Activated CD4-positive, alpha-beta T cell treated with anti-CD3 and anti-CD28 coated beads, Interleukin-2, Interleukin-4, amounts not matched to agents 100 ng/mL and 50 ng/mL, durations not matched to agents 16 hours and 8 hours (primary cell): Measurements from ENCODE around the gene SDF2L1.
"Not testable (repeated sequence)": the region's sequence is repeated elsewhere in the genome, so short reads cannot be mapped to it uniquely, and the experiment has no call there.

Source experiments
- DNase-seq: peaks from one replicate; pipeline ENCODE4 v3.0.0-alpha.2; 2020; ENCODE audit warnings: low spot score

SDF2L1 gene, protein sequence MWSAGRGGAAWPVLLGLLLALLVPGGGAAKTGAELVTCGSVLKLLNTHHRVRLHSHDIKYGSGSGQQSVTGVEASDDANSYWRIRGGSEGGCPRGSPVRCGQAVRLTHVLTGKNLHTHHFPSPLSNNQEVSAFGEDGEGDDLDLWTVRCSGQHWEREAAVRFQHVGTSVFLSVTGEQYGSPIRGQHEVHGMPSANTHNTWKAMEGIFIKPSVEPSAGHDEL

DNA sequence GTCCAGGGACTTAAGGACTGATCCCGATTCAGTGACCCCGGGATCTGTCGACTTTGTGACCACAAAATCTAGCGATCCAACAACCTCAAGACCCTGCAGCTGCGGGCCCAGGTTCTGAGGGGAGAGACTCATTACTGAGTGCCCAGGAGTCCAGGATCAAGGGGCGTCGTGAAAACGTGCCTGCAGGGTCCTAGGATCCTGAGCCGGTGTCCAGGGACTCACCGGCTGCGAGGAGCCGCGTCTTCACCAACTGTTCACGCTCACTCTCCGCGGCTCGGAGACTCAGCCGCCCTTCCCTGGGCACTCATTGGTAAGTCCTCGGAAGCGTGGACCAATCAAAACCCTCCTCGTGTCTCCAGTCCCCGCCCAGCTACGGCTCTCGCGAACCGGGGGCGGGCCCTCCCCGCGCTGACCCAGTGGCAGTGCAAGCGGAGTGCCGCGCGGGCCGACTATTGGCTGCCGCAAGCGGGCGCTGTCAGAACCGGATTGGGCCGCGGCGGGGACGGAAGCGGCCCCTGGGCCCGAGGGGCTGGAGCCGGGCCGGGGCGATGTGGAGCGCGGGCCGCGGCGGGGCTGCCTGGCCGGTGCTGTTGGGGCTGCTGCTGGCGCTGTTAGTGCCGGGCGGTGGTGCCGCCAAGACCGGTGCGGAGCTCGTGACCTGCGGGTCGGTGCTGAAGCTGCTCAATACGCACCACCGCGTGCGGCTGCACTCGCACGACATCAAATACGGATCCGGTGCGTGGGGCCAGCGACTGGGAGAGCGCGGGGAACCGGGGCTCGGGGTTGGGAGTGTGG, at the start of gene SDF2L1:
Gene SDF2L1, plus strand, starts transcription at position 514 of the 795 bp plus-strand sequence. Its CDS starts 35 bp downstream, at position 549.
- DNase-seq, result peak; percentile 99

DNA sequence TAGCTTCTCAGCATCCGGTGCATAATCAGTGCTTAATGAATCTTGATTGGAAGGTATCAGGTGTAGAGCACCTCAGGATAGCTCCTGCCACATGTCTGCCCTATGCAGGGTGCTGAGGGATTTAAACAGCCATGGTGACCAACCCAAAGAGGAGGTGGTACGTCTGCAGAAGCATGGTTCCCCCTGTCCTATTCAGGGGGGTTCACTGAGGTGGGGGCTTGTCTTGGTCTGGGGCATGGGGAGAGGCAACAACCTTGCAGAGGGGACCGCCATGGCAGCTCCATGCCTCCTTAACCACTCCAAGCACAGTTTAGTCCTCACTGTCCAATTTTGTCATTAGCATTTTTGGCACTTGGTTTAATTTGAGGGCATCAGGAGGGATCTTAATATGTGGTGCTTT, 49.7 kb upstream of the SDF2L1 start:
- DNase-seq, result no peak

GRCh38 chr22:21593406-21594232, 48.5 kb upstream of the SDF2L1 start:
- no peak for DNase-seq

- no peak for DNase-seq
Measured at GRCh38 chr22:21594865-21595452, 47.1 kb upstream of the SDF2L1 start.

DNA sequence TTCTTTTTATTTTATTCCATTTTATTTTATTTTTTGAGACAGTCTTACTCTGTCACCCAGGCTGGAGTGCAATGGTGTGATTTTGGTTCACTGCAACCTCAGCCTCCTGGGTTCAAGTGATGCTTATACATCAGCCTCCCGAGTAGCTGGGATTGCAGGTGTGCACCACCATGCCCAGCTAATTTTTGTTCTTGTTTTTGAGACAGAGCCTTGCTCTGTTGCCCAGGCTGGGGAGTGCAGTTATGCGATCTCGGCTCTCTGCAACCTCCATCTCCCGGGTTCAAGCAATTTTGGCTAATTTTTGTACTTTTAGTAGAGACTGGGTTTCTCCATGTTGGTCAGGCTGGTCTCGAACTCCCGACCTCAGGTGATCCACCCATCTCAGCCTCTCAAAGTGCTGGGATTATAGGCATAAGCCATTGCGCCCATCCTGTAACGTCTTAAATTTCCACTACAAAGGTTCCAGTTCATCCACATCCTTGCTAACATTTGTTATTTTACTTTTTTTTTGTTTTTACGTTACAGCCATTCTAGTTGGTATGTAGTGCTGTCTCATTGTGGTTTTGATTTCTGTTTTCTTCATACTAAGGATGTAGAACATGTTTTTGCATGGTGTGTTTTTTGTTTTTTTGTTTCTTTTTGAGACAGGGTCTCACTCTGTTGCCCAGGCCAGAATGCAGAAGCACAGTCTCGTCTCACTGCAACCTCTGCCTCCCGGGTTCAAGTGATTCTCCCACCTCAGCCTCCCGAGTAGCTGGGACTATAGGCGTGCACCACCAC, 45.6 kb upstream of the SDF2L1 start:
- DNase-seq, result not testable (repeated sequence)

- DNase-seq, result no peak
Measured at GRCh38 chr22:21598302-21598701, 43.8 kb upstream of the SDF2L1 start.

DNA sequence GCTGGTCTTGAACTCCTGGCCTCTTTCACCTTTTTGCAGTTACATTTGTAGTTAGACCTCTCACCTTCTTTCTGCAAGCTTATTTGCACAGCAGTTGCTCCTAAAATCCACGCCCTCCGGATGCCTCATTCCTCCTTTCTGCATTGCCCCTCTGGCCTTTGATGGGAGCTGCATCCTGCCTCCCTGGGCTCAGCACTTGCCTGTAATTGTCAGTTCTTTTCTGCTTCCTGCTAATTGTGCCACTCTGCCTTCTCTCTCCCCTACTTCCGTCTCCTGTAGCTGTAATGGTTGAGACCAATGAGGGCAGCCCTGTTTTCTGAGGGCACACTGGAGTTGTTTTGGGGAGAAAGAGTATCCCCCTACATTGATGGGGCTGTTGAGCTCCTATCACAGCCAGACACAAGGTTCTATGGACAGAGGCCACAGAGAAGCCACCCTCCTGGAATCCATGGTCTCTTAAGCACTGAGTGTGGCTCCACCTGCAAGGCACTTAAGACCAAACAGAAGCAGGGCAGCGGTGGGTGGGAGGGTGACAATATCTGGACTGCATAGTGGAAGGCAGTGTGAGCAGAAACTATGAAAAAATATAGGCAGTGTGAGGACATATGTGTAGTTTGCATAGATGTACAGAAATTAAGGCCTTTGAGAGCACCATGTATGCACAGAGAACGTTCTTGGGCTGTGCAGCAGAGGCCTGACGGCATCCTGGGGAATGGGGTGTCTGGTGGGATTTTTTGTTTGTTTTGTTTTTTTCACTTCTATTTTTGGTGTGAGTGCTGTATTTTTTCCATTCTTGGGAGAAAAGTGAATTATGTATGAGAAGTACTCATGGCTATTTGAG, 42.8 kb upstream of the SDF2L1 start:
- DNase-seq, result no peak

GRCh38 chr22:21602579-21602978, 39.5 kb upstream of the SDF2L1 start:
- DNase-seq, result no peak

DNA sequence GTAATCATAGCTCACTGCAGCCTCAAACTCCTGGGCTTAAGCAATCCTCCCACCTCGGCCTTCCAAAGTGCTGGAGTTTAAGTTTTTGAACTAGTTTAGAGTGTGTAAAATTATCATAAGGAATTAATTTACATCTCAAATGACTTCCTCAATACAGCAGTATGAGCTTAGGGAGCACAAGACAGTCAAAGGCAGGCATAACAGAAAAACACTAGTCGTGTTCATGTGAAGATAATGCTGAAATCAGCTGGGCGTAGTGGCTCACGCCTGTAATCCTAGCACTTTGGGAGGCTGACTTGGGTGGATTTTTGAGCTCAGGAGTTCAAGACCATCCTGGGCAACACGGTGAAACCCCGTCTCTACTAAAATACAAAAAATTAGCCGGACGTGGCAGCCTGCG, 38.1 kb upstream of the SDF2L1 start:
- DNase-seq, result no peak

DNA sequence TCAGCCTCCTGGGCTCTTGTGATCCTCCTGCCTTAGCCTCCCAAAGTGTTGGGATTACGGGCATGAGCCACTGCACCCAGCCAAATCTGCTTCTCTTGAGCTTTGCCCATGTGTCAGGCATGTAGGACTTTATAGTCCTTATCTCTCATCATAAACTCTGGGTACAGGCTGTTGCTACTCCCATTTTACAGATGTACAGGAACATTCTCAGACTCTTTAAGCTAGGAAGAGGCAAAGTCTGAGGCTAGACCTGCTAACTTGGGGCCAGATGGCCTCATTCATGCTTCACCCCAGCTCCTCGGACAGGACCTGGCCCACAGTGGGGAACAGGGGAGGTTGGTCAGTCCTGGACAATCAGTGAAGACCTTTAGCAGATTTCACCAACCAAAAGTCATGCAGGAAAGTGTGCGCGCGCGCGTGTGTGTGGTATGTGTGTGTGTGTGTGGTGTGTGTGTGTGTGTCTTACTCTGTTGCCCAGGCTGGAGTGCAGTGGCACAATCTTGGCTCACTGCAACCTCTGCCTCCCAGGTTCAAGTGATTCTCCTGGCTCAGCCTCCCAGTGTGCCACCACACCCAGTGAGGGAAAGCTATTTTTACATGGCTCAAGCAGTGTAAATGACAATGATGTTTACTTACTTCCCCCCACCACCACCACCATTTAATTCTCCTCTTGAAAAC, 36.1 kb upstream of the SDF2L1 start:
- no peak for DNase-seq

DNA sequence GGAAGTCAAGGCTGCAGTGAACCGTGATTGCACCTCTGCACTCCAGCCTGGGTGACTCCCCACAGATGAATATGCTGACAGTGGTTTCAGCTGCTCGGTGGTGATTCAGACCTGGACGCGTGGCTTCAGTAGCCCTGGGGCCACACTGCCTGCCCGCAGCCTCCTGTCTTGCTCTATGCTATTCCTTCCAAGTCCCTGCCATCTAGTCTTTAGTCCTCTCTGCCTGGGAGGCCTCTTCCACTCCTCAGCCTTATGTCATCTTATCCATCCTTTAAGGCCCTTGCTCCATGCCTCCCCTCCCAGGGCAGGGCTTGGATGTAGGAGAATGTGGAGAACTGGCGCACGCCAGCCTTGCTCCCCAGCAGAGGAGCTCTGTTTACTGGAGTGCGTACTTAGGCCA, 35.3 kb upstream of the SDF2L1 start:
- no peak for DNase-seq

GRCh38 chr22:21609556-21610157, 32.4 kb upstream of the SDF2L1 start:
- DNase-seq, result not testable (repeated sequence)

GRCh38 chr22:21611210-21611977, 30.7 kb upstream of the SDF2L1 start:
- no peak for DNase-seq

GRCh38 chr22:21612858-21613257, 29.2 kb upstream of the SDF2L1 start:
- no peak for DNase-seq

- no peak for DNase-seq
Measured at GRCh38 chr22:21613553-21614233, 28.4 kb upstream of the SDF2L1 start.

DNA sequence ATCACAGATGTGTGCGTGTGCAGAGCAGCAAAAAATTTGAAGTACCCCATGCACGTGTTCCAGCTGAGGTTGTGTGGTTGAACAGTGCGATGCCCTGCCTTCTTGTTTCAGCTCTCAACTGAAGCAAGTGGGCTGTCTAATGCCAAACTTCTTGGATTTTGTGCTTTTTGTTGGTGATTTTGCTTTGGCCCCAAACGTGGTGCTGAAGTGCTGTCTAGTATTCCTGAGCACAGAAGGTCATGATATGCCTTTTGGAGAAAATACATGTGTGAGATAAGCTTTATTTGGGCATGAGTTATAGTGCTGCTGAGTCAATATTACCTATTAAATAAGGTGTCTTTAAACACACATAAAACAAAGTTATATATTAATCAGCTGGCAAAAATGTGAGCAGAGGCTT, 26.4 kb upstream of the SDF2L1 start:
- DNase-seq, result no peak

- DNase-seq, result not testable (repeated sequence)
Measured at GRCh38 chr22:21617337-21617736, 24.8 kb upstream of the SDF2L1 start.

DNA sequence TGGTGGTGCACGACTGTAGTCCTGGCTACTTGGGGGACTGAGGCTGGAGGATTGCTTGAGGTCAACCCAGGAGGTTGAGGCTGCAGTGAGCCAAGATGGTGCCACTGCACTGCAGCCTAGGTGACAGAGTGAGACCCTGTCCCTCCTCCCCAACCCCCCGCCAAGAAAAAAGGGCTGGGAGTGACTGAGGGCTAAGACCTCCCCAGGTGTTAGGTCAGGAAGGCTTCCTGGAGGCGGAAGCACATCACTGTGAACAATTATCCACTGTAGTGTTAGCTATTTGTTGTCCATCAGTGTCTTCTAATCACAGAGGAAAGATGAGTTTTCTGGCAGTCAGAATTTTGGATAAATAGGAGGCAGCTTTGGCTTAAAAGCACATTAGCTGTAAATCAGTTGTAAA, 21.1 kb upstream of the SDF2L1 start:
- no peak for DNase-seq
